Measurements from ENCODE around the gene TAF1C. TPM values are rescaled to one million over a fixed set of nuclear protein-coding genes. Genes with fewer than 3 reads are reported as not detected.

TAF1C gene
- polyA plus RNA-seq, 1 of the 3 experiments (the other 2 are of a cell fraction) = 49.3 TPM

- H3K36me3 ChIP-seq (replicated peaks in 1 of 2; ENCODE audit: control insufficient read depth in 1 of 2, insufficient read depth in 2 of 2, low read length in 1 of 2) = no peaks in the 10 kb centered on the region
- ChIA-PET POLR2A (no interaction called here), CTCF (interaction anchor here (1.0 to 1.4 kb wide), 3 partner anchors 11 to 53 kb away, joined by 3 read pairs; no protein-coding TSS in a partner anchor)
- no peaks in the 10 kb centered on the region for H3K9me2 ChIP-seq
- no peak overlapping the region for H3K4me2 ChIP-seq
- no peaks in the 10 kb centered on the region for H3K9me3 ChIP-seq
- H4K20me1 ChIP-seq (ENCODE audit: insufficient read depth) = no peaks in the 10 kb centered on the region
- H3K79me2 ChIP-seq (ENCODE audit: insufficient read depth) = no peaks in the 10 kb centered on the region
- 85% methylated on average over 2 of the region's 3 CpGs for WGBS (ENCODE audit: low lambda C conversion rate)
- no peak overlapping the region for H3K9ac ChIP-seq
- H3F3A ChIP-seq (replicated peaks; ENCODE audit: insufficient read depth) = peaks cover 3% of the 10 kb centered on the region
- H3K27me3 ChIP-seq (ENCODE audit: insufficient read depth) = no peaks in the 10 kb centered on the region
- no peak overlapping the region for H3K4me3 ChIP-seq (ENCODE audit: low read depth in 2 of 2, low read length in 1 of 2)
- TF ChIP-seq, protein P1, sequence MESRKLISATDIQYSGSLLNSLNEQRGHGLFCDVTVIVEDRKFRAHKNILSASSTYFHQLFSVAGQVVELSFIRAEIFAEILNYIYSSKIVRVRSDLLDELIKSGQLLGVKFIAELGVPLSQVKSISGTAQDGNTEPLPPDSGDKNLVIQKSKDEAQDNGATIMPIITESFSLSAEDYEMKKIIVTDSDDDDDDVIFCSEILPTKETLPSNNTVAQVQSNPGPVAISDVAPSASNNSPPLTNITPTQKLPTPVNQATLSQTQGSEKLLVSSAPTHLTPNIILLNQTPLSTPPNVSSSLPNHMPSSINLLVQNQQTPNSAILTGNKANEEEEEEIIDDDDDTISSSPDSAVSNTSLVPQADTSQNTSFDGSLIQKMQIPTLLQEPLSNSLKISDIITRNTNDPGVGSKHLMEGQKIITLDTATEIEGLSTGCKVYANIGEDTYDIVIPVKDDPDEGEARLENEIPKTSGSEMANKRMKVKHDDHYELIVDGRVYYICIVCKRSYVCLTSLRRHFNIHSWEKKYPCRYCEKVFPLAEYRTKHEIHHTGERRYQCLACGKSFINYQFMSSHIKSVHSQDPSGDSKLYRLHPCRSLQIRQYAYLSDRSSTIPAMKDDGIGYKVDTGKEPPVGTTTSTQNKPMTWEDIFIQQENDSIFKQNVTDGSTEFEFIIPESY (IDR thresholded peaks at IDR 0.05; ENCODE audit: borderline replicate concordance, low read depth) = no peak
- TF ChIP-seq RFX5 (IDR thresholded peaks at IDR 0.05; ENCODE audit: low read length) (no peak), JUND (IDR thresholded peaks at IDR 0.05) (no peak), RCOR1 (IDR thresholded peaks at IDR 0.05; ENCODE audit: low read length) (no peak), FOSL2 (IDR thresholded peaks at IDR 0.05; ENCODE audit: borderline replicate concordance, low read depth) (no peak), POLR2AphosphoS5 (IDR thresholded peaks at IDR 0.05; ENCODE audit: low read depth, low read length) (no peak), MAX (IDR thresholded peaks at IDR 0.05; ENCODE audit: low read depth) (no peak), MXI1 (IDR thresholded peaks at IDR 0.05; ENCODE audit: low read depth, low read length) (no peak), EZH2phosphoT487 (IDR thresholded peaks at IDR 0.05; ENCODE audit: borderline replicate concordance, low read depth) (no peak), TEAD4 (IDR thresholded peaks at IDR 0.05; ENCODE audit: borderline replicate concordance, insufficient read depth) (no peak)
- TF ChIP-seq, protein P2, sequence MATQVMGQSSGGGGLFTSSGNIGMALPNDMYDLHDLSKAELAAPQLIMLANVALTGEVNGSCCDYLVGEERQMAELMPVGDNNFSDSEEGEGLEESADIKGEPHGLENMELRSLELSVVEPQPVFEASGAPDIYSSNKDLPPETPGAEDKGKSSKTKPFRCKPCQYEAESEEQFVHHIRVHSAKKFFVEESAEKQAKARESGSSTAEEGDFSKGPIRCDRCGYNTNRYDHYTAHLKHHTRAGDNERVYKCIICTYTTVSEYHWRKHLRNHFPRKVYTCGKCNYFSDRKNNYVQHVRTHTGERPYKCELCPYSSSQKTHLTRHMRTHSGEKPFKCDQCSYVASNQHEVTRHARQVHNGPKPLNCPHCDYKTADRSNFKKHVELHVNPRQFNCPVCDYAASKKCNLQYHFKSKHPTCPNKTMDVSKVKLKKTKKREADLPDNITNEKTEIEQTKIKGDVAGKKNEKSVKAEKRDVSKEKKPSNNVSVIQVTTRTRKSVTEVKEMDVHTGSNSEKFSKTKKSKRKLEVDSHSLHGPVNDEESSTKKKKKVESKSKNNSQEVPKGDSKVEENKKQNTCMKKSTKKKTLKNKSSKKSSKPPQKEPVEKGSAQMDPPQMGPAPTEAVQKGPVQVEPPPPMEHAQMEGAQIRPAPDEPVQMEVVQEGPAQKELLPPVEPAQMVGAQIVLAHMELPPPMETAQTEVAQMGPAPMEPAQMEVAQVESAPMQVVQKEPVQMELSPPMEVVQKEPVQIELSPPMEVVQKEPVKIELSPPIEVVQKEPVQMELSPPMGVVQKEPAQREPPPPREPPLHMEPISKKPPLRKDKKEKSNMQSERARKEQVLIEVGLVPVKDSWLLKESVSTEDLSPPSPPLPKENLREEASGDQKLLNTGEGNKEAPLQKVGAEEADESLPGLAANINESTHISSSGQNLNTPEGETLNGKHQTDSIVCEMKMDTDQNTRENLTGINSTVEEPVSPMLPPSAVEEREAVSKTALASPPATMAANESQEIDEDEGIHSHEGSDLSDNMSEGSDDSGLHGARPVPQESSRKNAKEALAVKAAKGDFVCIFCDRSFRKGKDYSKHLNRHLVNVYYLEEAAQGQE (IDR thresholded peaks at IDR 0.05; ENCODE audit: low read depth, low read length) = no peak
- TF ChIP-seq, protein P3, sequence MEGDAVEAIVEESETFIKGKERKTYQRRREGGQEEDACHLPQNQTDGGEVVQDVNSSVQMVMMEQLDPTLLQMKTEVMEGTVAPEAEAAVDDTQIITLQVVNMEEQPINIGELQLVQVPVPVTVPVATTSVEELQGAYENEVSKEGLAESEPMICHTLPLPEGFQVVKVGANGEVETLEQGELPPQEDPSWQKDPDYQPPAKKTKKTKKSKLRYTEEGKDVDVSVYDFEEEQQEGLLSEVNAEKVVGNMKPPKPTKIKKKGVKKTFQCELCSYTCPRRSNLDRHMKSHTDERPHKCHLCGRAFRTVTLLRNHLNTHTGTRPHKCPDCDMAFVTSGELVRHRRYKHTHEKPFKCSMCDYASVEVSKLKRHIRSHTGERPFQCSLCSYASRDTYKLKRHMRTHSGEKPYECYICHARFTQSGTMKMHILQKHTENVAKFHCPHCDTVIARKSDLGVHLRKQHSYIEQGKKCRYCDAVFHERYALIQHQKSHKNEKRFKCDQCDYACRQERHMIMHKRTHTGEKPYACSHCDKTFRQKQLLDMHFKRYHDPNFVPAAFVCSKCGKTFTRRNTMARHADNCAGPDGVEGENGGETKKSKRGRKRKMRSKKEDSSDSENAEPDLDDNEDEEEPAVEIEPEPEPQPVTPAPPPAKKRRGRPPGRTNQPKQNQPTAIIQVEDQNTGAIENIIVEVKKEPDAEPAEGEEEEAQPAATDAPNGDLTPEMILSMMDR (IDR thresholded peaks at IDR 0.05) = no peak
- H2AFZ ChIP-seq (ENCODE audit: low read depth) = no peak overlapping the region
- DNase-seq = no peak
- no peak overlapping the region for H3K27ac ChIP-seq (ENCODE audit: low read depth in 2 of 2, low read length in 1 of 2)
- peaks cover 5 to 21% of the 10 kb centered on the region in 2 experiments; a peak in 2 of 4 replicates for H3K4me1 ChIP-seq (ENCODE audit: control insufficient read depth in 1 of 2, insufficient read depth in 2 of 2, low read depth in 1 of 2, low read length in 1 of 2)
Observed at GRCh38 chr16:84224554-84224953, 37.7 kb upstream of the TAF1C start.
